ENCODE measurements around the gene RAE1. TPM values are rescaled to one million over a fixed set of nuclear protein-coding genes. Genes with fewer than 3 reads are reported as not detected.

Gene RAE1
- total and polyA plus RNA-seq, 2 of the 4 experiments (the other 2 are of a cell fraction): 32.8 to 80.5 TPM

GRCh38 chr20:57394121-57395082 is 43.3 kb downstream of the RAE1 start:
- Histone ChIP-seq H2AK9ac (replicated peaks; ENCODE audit: low read depth, low read length, poor library complexity) (no peak overlapping the region), H3K27me3 (ENCODE audit: control insufficient read depth, insufficient read depth, low read length) (no peaks in the 10 kb centered on the region), H4K91ac (ENCODE audit: insufficient read depth, low read depth, low read length) (no peak overlapping the region), H3K4me3 (ENCODE audit: insufficient read depth, low read depth, low read length) (no peak overlapping the region), H3K4ac (ENCODE audit: low read depth, low read length) (no peak overlapping the region), H3K9me1 (ENCODE audit: insufficient read depth, low read length) (0 out of 2 replicates have a peak, but pooled peaks cover 3% of the 10 kb centered on the region), H3K36me3 (ENCODE audit: control insufficient read depth, insufficient read depth, low read length) (peaks cover 28% of the 10 kb centered on the region), H3K56ac (ENCODE audit: extremely low read depth, insufficient read depth, low read length) (no peak overlapping the region), H2BK5ac (ENCODE audit: low read depth, low read length, poor library complexity, severe bottlenecking) (no peak overlapping the region), H2BK20ac (ENCODE audit: low read depth, low read length) (no peak overlapping the region), H3K23ac (ENCODE audit: low read depth, low read length) (no peak overlapping the region), H2BK15ac (ENCODE audit: low read depth, low read length) (no peak overlapping the region), H3K79me1 (ENCODE audit: low read depth in 1 of 2, low read length in 2 of 2) (peaks cover 0 to 18% of the 10 kb centered on the region in 2 experiments; a peak in 2 of 4 replicates), H4K20me1 (ENCODE audit: insufficient read depth, low read length) (no peaks in the 10 kb centered on the region; the same call in 1 of the 2 replicates), H2AK5ac (ENCODE audit: low read depth, low read length) (no peak overlapping the region), H3K27ac (ENCODE audit: insufficient read depth, low read length) (no peak overlapping the region), H3K18ac (ENCODE audit: low read depth, low read length) (no peak overlapping the region), H3K9ac (ENCODE audit: low read depth, low read length) (no peak overlapping the region), H4K8ac (ENCODE audit: low read depth in 2 of 2, low read length in 2 of 2) (no peak overlapping the region), H3K4me1 (ENCODE audit: control insufficient read depth, insufficient read depth, low read length) (peaks cover 12% of the 10 kb centered on the region), H2AFZ (replicated peaks; ENCODE audit: low read length, poor library complexity) (no peak overlapping the region), H3K14ac (replicated peaks; ENCODE audit: low read depth, low read length) (no peak overlapping the region), H2BK120ac (ENCODE audit: low read depth, low read length) (no peak overlapping the region), H4K5ac (ENCODE audit: low read depth, low read length) (no peak overlapping the region), H3K4me2 (ENCODE audit: low read depth, low read length) (no peak overlapping the region), H3K9me3 (ENCODE audit: control insufficient read depth, insufficient read depth, low read length) (no peaks in the 10 kb centered on the region)
- ChIA-PET CTCF (no interaction called here), POLR2A (ENCODE audit: unreplicated experiment) (no interaction called here)
- dilution Hi-C loops (cut with HindIII; ENCODE audit: low sequenced_read_pairs, unreplicated experiment): no loop called here
- no TSS peak for BruUV-seq (replicated peaks)
- DNase-seq (no peak), ATAC-seq (ENCODE audit: low read depth) (no peak)
- intact Hi-C loops (cut with micrococcal nuclease): no loop called here
- WGBS, 2 experiments (ENCODE audit: extremely low coverage in 2 of 2, insufficient read length in 1 of 2): 92% methylated on average over 7 of the region's 27 CpGs; no CpG with 5 or more reads in 1 of the 2 experiments
- TF ChIP-seq RAD21 (IDR thresholded peaks at IDR 0.05; ENCODE audit: low read length): no peak
- in situ Hi-C loops (cut with MboI; ENCODE audit: low sequenced_read_pairs): loop anchor here (25.0 kb wide), 1 partner anchor 1643 kb away; the partner anchor contains the start of genes ATP5F1E and PRELID3B

All from IMR-90 (cell line).